DMS153 (cell line): ENCODE measurements around the gene MECR.
"Not testable (repeated sequence)": the region's sequence is repeated elsewhere in the genome, so short reads cannot be mapped to it uniquely, and the experiment has no call there.

ENCODE experiments used
- DNase-seq: peaks from one replicate; lab custom pipeline; 2025; lab: John Stamatoyannopoulos, UW

Gene MECR

DNA sequence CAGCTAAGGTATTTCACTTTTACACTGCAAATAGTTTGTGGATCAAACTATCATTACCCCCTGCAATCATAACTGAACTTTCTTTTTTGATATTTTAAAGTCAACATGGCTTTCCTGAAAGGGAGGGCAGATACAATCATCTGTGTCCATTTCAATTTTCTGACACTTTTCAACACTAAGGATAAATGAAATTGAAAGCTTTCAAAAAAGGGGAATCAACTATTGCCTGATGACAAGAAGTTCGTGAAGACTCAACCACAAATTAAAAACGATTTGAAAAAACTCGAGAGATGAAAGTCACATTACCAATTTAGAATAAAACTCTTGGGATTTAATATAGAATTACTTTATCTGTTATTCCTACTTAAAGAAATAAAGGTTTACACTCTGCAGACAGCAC, 60.8 kb downstream of the MECR start:
- no peak for DNase-seq

GRCh38 chr1:29167904-29168303, 62.8 kb downstream of the MECR start:
- DNase-seq = no peak

DNA sequence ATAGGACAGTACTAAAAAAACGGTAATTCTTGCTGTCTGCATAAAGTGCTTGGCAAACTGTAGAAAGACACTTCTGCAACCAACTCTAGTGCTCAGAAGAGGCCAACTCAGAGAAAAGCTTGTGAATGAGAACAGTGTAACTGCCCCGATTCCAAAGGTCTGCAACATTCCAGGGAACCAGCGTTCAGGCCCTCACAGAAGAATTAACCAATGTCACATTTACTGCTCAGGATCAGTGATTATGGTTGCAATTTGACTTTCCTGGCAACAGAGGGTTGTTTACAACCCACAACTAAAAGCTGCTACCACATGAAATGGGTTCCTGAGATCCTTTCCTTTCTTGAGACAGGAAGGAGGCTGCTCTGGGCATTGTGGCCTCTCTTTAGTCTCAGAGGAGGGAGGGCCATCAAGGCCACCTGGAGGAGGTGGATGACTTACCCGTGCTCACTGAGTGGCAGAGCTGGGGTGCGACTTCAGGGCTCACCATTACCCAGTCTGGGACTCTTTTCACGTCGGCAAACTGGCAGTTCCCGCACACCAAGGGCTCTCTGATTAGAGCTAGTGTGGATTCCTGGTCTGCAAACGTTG, 64.3 kb downstream of the MECR start:
- no peak for DNase-seq

DNA sequence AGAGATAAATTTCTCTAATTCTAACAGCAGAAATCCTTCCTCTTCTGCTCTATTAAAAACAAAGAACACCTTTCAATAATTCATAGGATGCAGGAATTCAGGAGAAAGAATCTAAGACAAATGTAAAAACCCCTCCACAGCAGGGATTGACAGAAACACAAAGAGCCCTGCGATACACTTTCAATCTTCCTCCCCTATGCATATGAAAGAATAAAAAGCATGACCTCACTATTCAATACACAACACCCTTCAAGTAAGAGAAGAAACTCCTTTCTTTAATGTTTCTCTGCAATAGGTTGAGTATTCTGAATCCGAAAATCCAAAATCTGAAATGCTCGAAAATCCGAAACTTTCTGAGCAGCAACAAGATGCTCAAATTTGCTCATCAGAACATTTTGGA, 66.1 kb downstream of the MECR start:
- DNase-seq = no peak

DNA sequence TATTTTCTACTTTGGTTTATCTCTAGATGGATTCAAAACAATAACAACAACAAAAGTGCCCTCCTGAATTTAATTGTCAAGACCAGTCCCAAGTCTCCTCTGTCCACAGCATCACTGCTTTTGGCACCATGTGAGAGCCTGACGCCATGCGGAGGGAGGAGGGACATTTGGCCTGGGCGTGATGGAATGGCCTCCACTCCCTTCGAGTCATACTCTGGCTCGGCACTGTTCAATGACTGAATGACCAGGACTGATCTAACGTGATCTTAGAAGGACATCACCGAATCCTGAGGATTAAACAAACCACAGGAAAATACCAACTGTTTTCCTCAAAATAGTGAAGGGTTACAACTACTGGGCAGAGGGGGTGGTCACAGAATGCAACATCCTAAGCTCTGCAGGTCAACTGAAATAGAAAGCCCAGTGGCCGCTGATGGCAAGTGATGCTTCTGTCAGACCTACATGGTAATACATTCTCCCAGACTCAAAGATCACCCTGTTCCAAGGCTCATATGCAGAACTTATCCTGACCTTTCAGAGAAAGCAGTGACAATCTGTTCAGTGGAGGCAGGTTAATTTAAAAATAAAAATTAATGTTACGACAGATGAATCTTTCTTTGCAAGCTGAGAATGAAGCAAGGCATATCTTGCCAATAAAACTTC, 68.1 kb downstream of the MECR start:
- no peak for DNase-seq

DNA sequence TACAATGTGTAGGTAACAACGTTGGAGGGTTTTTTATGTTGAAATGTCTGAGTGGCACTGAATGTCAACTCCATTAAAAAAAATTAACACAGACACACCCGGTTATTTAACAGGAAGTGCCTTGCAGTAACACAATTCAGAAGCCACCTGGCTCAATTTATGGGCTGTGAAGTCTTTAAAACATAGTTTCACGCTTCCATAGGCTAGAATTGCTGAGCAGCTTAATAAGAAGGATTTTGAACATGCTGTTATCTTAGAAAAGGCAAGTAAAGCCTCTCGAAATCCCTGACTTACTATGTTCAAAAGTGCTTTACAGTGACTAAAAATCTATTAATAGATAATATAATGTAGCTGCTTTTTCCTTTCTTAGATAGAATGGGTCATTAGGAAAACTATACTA, 68.7 kb downstream of the MECR start:
- DNase-seq = peak; percentile 44

DNA sequence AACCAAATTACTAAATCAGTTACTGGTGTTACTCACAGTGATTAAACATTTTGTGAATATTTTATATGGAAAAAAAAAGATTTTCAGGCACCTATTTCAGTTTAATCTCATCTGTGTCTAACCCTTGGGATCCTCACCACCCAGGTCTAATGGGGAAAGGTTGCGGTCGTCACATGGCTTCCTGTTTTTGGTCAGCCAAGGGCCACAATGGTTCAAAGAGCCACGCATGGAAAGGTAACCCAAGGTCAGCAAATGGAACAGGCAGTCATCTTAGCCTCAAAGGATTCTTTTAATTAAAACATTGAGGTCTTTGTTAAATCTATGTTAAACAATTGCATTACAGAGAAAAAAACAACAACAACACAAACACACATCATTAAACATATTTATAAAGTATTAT, 71.0 kb downstream of the MECR start:
- DNase-seq = no peak

DNA sequence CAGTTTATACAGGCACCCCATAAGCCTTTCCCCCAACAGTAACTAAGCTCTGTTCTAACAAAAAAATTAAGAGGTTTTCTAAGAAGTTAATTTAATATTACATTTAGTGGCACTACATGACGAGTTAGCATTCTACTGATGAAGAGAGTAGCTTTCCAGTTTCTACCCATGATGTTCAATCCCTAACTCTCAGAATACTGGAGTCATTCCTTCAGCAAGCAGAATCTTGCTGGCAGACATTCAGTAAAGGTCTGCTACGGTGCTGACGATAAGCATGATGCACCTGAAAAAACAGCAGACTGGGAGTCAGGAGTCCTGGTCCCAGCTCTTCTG, 73.5 kb downstream of the MECR start:
- no peak for DNase-seq

GRCh38 chr1:29156543-29157268, 74.0 kb downstream of the MECR start:
- no peak for DNase-seq

GRCh38 chr1:29152046-29152805, 78.5 kb downstream of the MECR start:
- no peak for DNase-seq

DNA sequence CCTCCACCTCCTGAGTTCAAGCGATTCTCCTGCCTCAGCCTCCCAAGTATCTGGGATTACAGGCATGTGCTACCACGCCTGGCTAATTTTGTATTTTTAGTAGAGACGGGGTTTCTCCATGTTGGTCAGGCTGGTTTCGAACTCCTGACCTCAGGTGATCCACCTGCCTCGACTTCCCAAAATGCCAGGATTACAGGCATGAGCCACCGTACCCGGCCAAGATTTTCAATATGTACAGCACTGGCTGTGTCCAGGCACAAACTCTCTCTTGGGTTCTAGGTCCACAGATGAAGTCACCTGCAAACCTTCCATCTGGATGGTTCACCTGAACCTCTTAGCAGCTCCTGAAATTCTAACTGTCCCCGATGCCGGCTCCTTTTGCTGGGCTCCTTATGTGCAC, 80.4 kb downstream of the MECR start:
- DNase-seq = not testable (repeated sequence)

DNA sequence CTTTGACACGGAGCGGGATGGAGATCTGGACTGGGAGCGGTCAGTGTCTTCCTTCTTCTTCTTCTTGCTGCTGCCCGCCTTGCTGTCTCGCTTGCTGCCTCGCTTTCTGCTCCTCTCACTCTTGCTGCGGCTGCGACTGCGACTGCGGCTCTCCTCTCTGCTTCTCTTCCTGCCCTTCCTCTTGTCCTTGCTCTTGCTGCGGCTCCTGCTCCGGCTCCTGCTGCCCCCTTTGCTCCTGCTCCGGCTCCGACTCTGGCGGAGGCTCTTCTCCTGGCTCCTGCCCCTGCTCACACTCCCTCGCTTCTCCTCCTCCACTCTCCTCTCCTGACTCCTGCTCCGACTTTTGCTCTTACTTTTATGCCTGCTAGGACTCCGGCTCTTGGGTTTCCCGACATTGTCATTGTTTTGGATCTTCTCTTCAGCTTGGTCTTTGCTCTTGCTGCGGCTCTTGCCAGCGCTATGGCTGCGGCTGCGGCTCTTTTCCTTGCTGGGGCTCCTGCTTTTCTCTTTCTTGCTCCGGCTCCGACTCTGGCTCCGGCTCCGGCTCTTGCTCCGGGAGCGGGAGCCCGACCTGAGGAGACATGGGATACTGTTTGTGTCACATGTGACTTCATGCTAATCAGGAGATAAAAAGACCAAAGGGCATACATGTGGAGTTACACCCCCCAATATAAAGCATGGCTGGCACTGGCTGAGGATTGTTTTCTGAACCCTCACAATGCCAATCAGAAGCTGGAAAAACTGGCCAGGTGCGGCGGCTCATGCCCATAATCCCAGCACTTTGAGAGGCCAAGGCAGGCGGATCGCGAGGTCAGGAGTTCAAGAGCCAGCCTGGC, 81.9 kb downstream of the MECR start:
- DNase-seq = no peak

- DNase-seq = no peak
Observed at GRCh38 chr1:29145739-29146437, 84.8 kb downstream of the MECR start.

DNA sequence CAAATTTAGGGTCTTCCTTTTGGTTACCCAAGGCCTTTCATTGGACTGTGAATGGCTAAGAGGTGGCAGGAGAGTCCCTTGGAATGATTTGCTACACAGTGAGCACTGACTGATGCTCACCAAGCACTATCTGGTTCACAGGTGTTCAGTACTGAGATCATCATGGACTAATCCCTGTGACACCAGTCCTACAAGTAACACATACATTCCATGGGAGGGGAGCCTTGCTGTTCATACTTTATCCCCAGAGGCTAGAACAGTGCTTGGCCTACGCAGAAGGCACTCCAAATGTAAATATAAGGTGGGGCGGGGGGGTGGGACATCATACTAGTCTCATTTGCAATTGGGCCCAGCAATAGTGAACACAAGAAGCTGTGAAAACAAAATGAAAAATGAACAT, 86.6 kb downstream of the MECR start:
- DNase-seq = no peak

- DNase-seq = no peak
Observed at GRCh38 chr1:29142714-29143113, 88.0 kb downstream of the MECR start.
